HCT116 (cell line): ENCODE results near the gene SLC4A5. TPM values are rescaled to one million over a fixed set of nuclear protein-coding genes. Genes with fewer than 3 reads are reported as not detected.

Experiments used
- ATAC-seq: fragments of 200-7000 bp; cut with Tn5 transposase; 2 replicates; pipeline ENCODE4 v1.9.1; 2020; ENCODE audit warnings: mild to moderate bottlenecking, moderate library complexity
- BruUV-seq: library from RNA; stranded (reverse); fragments of 400-500 nt; replicated peaks from 2 replicates; lab custom pipeline; 2021; lab: Mats Ljungman, UMichigan
- CTCF ChIA-PET: fragments of 300-600 bp; sonication (Branson Sonifier 250); formaldehyde crosslinking; loops from one replicate; lab custom pipeline; 2021; ENCODE audit warnings: antibody characterized with exemption; lab: Charles Lee
- POLR2A ChIA-PET: fragments of 300-600, 350-600 bp; sonication (Branson Sonifier 250); formaldehyde crosslinking; loops from one replicate; lab custom pipeline; 2021; ENCODE audit warnings: antibody characterized with exemption; lab: Charles Lee
- RAD21 ChIA-PET, 2 experiments: fragments of 300-600 bp; sonication (Branson Sonifier 250); formaldehyde crosslinking; loops; one replicate each; lab custom pipeline; 2023; ENCODE audit warnings: low total read pairs in 2 of 2; ENCODE audit not compliant: uncharacterized antibody in 2 of 2, unreplicated experiment in 2 of 2, low non-redundant PET in 1 of 2; lab: Charles Lee
- DNase-seq: peaks from one replicate; pipeline ENCODE4 v3.0.0-alpha.2; 2010; ENCODE audit warnings: low read depth, low spot score
- H2AFZ ChIP-seq: fragments of 200-600 bp; shearing (Covaris generic), sonication (generic); 2 replicates; pipeline ENCODE4 v1.6.1; 2017; ENCODE audit warnings: low read depth, mixed run types, mixed read lengths, antibody characterized with exemption, low read length; ENCODE audit not compliant: poor library complexity, severe bottlenecking
- H3K27ac ChIP-seq: 2 replicates; pipeline ENCODE4 v1.5.1; 2012; ENCODE audit warnings: low read depth, low read length
- H3K27me3 ChIP-seq: fragments of 200-600 bp; sonication (generic); 2 replicates; pipeline ENCODE4 v1.6.1; 2016; ENCODE audit warnings: mixed run types, low read length, mixed read lengths; ENCODE audit not compliant: insufficient read depth
- H3K36me3 ChIP-seq, 2 experiments: fragments of 200-500 bp in 1 of 2; fragments of 200-600 bp in 1 of 2; sonication (Bioruptor generic) in 1 of 2; sonication (generic) in 1 of 2; 2 replicates each; pipeline versions ENCODE4 v1.5.1 to v1.6.1; 2014 to 2016; ENCODE audit warnings: low read length in 2 of 2, inconsistent platforms in 1 of 2, mixed read lengths in 1 of 2, mixed run types in 1 of 2; ENCODE audit not compliant: insufficient read depth in 2 of 2, control insufficient read depth in 1 of 2
- H3K4me1 ChIP-seq, 2 experiments: fragments of 200-600 bp in 1 of 2; sonication (generic) in 1 of 2; 2 replicates each; pipeline versions ENCODE4 v1.5.1 to v1.6.1; 2012 to 2017; ENCODE audit warnings: low read length in 2 of 2, inconsistent platforms in 1 of 2, mild to moderate bottlenecking in 1 of 2, mixed read lengths in 1 of 2, mixed run types in 1 of 2, moderate library complexity in 1 of 2; ENCODE audit not compliant: insufficient read depth in 2 of 2, control insufficient read depth in 1 of 2
- H3K4me2 ChIP-seq: fragments of 200-600 bp; sonication (generic); 2 replicates; pipeline ENCODE4 v1.6.1; 2017; ENCODE audit warnings: mixed run types, low read length, mixed read lengths
- H3K4me3 ChIP-seq, 2 experiments: fragments of 200-600 bp in 1 of 2; sonication (generic) in 1 of 2; replicated peaks in 1 of 2; 2 replicates each; pipeline ENCODE4 v1.5.1; 2011 to 2016; ENCODE audit warnings: low read length in 2 of 2, control low read depth in 1 of 2, low read depth in 1 of 2, mild to moderate bottlenecking in 1 of 2, mixed read lengths in 1 of 2, mixed run types in 1 of 2
- H3K79me2 ChIP-seq: fragments of 200-600 bp; sonication (generic); 2 replicates; pipeline ENCODE4 v1.6.1; 2017; ENCODE audit warnings: mild to moderate bottlenecking, mixed run types, low read length, moderate library complexity, mixed read lengths; ENCODE audit not compliant: insufficient read depth
- H3K9ac ChIP-seq: fragments of 200-600 bp; sonication (generic); 2 replicates; pipeline ENCODE4 v1.6.1; 2016; ENCODE audit warnings: low read length, mixed read lengths
- H3K9me2 ChIP-seq: fragments of 200-600 bp; sonication (generic), shearing (Covaris generic); 2 replicates; pipeline ENCODE4 v1.6.1; 2017; ENCODE audit warnings: mixed run types, mild to moderate bottlenecking, moderate library complexity; ENCODE audit not compliant: insufficient read depth
- H3K9me3 ChIP-seq, 2 experiments: fragments of 200-500 bp in 1 of 2; fragments of 200-600 bp in 1 of 2; sonication (Bioruptor generic) in 1 of 2; sonication (generic) in 1 of 2; 2 replicates each; pipeline ENCODE4 v1.6.1; 2014 to 2017; ENCODE audit warnings: low read length in 2 of 2, mixed read lengths in 2 of 2, inconsistent platforms in 1 of 2, low read depth in 1 of 2, mild to moderate bottlenecking in 1 of 2, mixed run types in 1 of 2, moderate library complexity in 1 of 2; ENCODE audit not compliant: control insufficient read depth in 1 of 2, insufficient read depth in 1 of 2
- H4K20me1 ChIP-seq: fragments of 200-600 bp; sonication (generic), shearing (Covaris generic); 2 replicates; pipeline ENCODE4 v1.6.1; 2017; ENCODE audit warnings: mixed run types, mild to moderate bottlenecking, moderate library complexity; ENCODE audit not compliant: insufficient read depth
- CBX3 ChIP-seq: IDR thresholded peaks from 2 replicates; pipeline ENCODE4 v1.6.1; 2012; ENCODE audit warnings: low read depth
- CEBPB ChIP-seq: IDR thresholded peaks from 2 replicates; pipeline ENCODE4 v1.6.1; 2012; ENCODE audit warnings: low read depth
- EGR1 ChIP-seq: IDR thresholded peaks from 2 replicates; pipeline ENCODE4 v1.6.1; 2012; ENCODE audit warnings: low read depth
- EZH2phosphoT487 ChIP-seq: fragments of 200-600 bp; IDR thresholded peaks from 2 replicates; pipeline ENCODE4 v1.6.1; 2018; ENCODE audit warnings: antibody characterized with exemption, borderline replicate concordance
- FOSL1 ChIP-seq: IDR thresholded peaks from 2 replicates; pipeline ENCODE4 v1.6.1; 2012; ENCODE audit warnings: low read depth
- JUND ChIP-seq: IDR thresholded peaks from 2 replicates; pipeline ENCODE4 v1.6.1; 2012
- POLR2AphosphoS5 ChIP-seq: IDR thresholded peaks from 2 replicates; pipeline ENCODE4 v1.6.1; 2011; ENCODE audit warnings: mild to moderate bottlenecking, low read depth, low read length, moderate library complexity
- RAD21 ChIP-seq: IDR thresholded peaks from 2 replicates; pipeline ENCODE4 v1.6.1; 2012; ENCODE audit warnings: low read depth, mild to moderate bottlenecking
- SP1 ChIP-seq: IDR thresholded peaks from 2 replicates; pipeline ENCODE4 v1.6.1; 2012; ENCODE audit warnings: low read depth
- TCF7L2 ChIP-seq: IDR thresholded peaks from 2 replicates; pipeline ENCODE4 v1.7.0; 2011; ENCODE audit warnings: borderline replicate concordance, inconsistent platforms; ENCODE audit not compliant: insufficient read depth, insufficient read length; ENCODE audit errors: extremely low read depth
- ZFX ChIP-seq: fragments of 450-650 bp; IDR thresholded peaks from 2 replicates; pipeline ENCODE4 v1.6.1; 2017
- intact Hi-C: fragments of 100-400 bp; cut with micrococcal nuclease; formaldehyde crosslinking; loops from 2 replicates; pipeline ENCODE4 v1.10.0; 2022
- total RNA-seq: library from RNA; stranded (reverse); gene quantifications from one replicate; pipeline ENCODE4 v1.2.1, GENCODE V29; 2021; ENCODE audit not compliant: unreplicated experiment
- TF ChIP-seq, protein P1 (sequence below): IDR thresholded peaks from 2 replicates; pipeline ENCODE4 v1.6.1; 2012

SLC4A5 gene
- total RNA-seq, 1 experiment from 2014 or later: 0.91 TPM

DNA sequence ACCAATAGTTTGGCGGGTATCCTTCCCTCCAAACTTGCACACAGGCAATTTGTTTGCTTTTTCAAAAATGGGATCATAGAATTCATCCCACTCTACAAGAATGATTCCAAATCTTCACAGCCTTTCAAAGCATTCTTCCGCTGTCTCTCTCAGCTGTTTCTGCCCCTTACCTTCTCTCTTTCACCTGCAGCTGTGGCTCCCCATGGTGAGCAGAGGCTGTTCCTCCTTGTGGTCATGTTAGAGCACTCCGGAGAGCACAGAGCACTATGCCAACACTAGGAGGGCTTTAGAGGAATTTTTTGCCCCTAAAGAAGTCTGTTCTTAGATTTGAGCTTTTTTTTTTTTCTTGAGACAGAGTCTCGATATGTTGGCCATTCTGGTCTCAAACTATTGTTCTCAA, 114.4 kb downstream of the SLC4A5 start (continued):
- TF ChIP-seq, protein P1, sequence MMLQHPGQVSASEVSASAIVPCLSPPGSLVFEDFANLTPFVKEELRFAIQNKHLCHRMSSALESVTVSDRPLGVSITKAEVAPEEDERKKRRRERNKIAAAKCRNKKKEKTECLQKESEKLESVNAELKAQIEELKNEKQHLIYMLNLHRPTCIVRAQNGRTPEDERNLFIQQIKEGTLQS: no peak
- TF ChIP-seq EGR1 (no peak), CBX3 (no peak), CEBPB (no peak), JUND (no peak), RAD21 (no peak), FOSL1 (no peak)

DNA sequence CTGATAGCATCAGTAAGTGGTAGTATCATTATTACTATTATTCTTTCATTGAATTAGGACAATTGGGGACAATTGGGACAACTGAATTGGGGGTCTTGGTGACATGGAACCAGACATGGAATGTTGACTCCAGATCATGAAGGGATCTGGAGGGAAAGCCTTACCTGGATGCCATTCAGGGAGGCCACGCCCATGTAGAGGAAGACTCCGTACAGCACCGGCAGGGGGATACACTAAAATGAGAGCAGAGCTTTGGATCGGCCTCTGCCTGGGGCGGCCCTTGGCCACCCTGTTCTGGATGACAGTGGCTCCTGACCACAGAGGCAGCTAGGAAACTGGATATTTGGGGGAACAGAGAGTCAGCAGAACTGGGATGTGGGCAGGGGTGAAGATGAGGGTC, 115.6 kb downstream of the SLC4A5 start:
- Histone ChIP-seq H3K27me3 (no peaks in the 10 kb centered on the region), H3K4me2 (no peak overlapping the region), H3K79me2 (no peaks in the 10 kb centered on the region), H3K4me1 (0 out of 4 replicates have a peak, but pooled peaks cover 2 to 6% of the 10 kb centered on the region in 2 experiments), H3K9me2 (no peaks in the 10 kb centered on the region), H4K20me1 (no peaks in the 10 kb centered on the region), H3K9me3 (no peaks in the 10 kb centered on the region), H3K27ac (no peak overlapping the region)
- ChIA-PET POLR2A (no interaction called here), CTCF (no interaction called here)
- ATAC-seq: no peak
- TF ChIP-seq EZH2phosphoT487 (no peak), TCF7L2 (no peak), SP1 (no peak)
- TF ChIP-seq, all 23 proteins: peak for 0
- H3K36me3 ChIP-seq: no peaks in the 10 kb centered on the region
- H3K4me3 ChIP-seq: no peak overlapping the region
- no peak overlapping the region for H3K9ac ChIP-seq
- no peak for DNase-seq
- RAD21 ChIA-PET: no interaction called here
- BruUV-seq: no TSS peak
- intact Hi-C loops: no loop called here
- H2AFZ ChIP-seq: no peak overlapping the region

DNA sequence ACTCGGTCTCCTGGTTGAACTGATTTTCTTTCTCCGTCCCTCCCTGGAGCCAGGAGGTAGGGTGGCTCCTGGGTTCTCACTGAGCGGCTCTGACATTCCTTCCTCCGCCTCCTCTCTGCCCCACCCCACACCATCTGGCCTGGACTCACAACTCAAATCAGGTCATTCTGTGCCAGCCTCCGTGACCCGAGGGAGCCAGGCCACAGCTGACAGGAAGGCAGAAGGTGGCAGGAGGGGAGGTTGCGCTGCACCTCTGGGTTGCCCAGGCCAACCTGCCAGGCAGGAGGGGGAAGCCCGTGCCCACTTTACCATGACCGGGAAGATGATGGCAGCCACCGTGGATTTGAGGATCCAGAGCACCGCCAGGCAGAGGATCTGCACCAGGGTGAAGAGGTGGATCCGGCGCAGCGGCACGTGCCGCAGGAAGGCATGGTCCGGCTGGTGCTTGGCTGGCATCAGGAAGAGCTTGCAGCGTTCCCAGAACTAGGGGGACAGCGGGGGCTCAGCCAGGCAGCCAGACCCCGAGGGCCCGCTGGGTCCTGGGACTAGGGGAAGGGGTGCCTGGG, 116.5 kb downstream of the SLC4A5 start:
- POLR2A ChIA-PET: no interaction called here
- intact Hi-C loops: no loop called here
- RAD21 ChIA-PET: no interaction called here
- no peak overlapping the region for H3K4me2 ChIP-seq
- H4K20me1 ChIP-seq: no peaks in the 10 kb centered on the region
- H3K27me3 ChIP-seq: no peaks in the 10 kb centered on the region
- H2AFZ ChIP-seq: no peak overlapping the region
- no peak for TF ChIP-seq POLR2AphosphoS5
- TF ChIP-seq ZFX: no peak; the same call in 1 of the 2 replicates
- DNase-seq (no peak), ATAC-seq (no peak)
- H3K9ac ChIP-seq: no peak overlapping the region
- H3K4me3 ChIP-seq: no peak overlapping the region
- CTCF ChIA-PET: no interaction called here
- no peak overlapping the region for H3K27ac ChIP-seq
- no peaks in the 10 kb centered on the region for H3K9me2 ChIP-seq
- no peaks in the 10 kb centered on the region for H3K9me3 ChIP-seq
- 0 out of 4 replicates have a peak, but pooled peaks cover 2 to 6% of the 10 kb centered on the region in 2 experiments for H3K4me1 ChIP-seq
- H3K79me2 ChIP-seq: no peaks in the 10 kb centered on the region
- no peaks in the 10 kb centered on the region for H3K36me3 ChIP-seq
- BruUV-seq: no TSS peak
